Nephron progenitor cell (in vitro differentiated cells): ENCODE data around the gene THSD4.

Experiments used
- DNase-seq: peaks from one replicate; pipeline ENCODE4 v3.0.0; 2021
- H3K27ac Mint-ChIP-seq: 2 replicates; pipeline ENCODE4 v1.8.0; 2021; ENCODE audit warnings: mild to moderate bottlenecking, moderate library complexity, mixed read lengths
- H3K27me3 Mint-ChIP-seq: 2 replicates; pipeline ENCODE4 v1.8.0; 2021; ENCODE audit warnings: mild to moderate bottlenecking, low read depth, mixed read lengths; ENCODE audit not compliant: poor library complexity
- H3K36me3 Mint-ChIP-seq: 2 replicates; pipeline ENCODE4 v1.8.0; 2021; ENCODE audit warnings: low read depth, mixed read lengths
- H3K4me1 Mint-ChIP-seq: 2 replicates; pipeline ENCODE4 v1.8.0; 2021; ENCODE audit warnings: mixed read lengths
- H3K4me3 Mint-ChIP-seq: 2 replicates; pipeline ENCODE4 v1.8.0; 2021; ENCODE audit warnings: mild to moderate bottlenecking, moderate library complexity, mixed read lengths
- H3K9me3 Mint-ChIP-seq: 2 replicates; pipeline ENCODE4 v1.8.0; 2021; ENCODE audit warnings: mild to moderate bottlenecking, moderate library complexity, mixed read lengths
- TF ChIP-seq, protein P1 (sequence below): fragments of 200-600 bp; sonication (generic); IDR thresholded peaks from 2 replicates; pipeline ENCODE4 v1.5.0; 2021; ENCODE audit warnings: antibody characterized with exemption

Gene THSD4

DNA sequence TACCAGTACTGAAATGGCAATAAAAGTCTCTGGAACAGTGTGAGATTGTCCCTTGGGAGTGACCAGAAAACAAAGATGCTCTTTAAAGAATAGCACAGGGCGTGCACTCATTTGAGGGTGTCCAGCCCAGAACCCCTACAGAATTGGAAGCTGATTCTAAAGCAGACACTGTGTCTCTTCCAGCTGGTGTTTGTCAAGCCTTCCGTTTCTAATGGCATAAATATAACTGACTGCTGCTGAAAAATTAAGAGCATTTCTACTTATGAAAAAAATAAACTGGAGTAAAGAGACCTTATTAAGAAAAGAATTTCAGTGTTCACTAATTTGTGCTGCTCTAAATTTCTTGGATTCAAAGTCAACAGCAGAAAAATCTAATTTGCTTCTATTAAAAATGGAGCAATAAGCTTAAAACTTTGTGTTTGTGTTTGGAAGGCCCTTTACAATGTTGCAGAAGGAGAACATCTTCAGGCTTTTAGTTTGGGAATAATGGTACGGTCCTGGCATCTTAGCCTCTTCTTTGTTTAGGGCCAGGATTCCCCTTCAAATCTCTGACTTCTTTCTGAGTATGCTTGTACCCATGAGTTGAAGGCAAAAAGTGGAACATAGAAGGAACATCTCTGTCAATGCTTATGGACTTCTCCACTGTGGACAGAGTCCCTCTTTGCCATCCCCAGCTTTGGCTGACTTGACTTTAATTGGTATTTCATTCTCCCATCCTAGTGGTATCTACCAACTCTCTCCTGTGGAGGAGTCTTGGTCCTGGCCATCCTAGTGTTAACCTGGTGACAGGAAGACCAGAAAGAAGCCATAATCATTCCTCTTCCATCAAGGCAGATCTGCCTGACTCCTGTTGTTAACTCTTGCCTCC is 65.9 kb downstream of the THSD4 start:
- Mint-ChIP-seq H3K27me3 (peaks cover 9% of the 10 kb centered on the region), H3K36me3 (peaks cover 10% of the 10 kb centered on the region), H3K4me3 (no peak overlapping the region), H3K27ac (no peak overlapping the region), H3K9me3 (peaks cover 13% of the 10 kb centered on the region), H3K4me1 (peaks cover 6% of the 10 kb centered on the region)
- TF ChIP-seq, protein P1, sequence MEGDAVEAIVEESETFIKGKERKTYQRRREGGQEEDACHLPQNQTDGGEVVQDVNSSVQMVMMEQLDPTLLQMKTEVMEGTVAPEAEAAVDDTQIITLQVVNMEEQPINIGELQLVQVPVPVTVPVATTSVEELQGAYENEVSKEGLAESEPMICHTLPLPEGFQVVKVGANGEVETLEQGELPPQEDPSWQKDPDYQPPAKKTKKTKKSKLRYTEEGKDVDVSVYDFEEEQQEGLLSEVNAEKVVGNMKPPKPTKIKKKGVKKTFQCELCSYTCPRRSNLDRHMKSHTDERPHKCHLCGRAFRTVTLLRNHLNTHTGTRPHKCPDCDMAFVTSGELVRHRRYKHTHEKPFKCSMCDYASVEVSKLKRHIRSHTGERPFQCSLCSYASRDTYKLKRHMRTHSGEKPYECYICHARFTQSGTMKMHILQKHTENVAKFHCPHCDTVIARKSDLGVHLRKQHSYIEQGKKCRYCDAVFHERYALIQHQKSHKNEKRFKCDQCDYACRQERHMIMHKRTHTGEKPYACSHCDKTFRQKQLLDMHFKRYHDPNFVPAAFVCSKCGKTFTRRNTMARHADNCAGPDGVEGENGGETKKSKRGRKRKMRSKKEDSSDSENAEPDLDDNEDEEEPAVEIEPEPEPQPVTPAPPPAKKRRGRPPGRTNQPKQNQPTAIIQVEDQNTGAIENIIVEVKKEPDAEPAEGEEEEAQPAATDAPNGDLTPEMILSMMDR, result no peak
- DNase-seq, result no peak

DNA sequence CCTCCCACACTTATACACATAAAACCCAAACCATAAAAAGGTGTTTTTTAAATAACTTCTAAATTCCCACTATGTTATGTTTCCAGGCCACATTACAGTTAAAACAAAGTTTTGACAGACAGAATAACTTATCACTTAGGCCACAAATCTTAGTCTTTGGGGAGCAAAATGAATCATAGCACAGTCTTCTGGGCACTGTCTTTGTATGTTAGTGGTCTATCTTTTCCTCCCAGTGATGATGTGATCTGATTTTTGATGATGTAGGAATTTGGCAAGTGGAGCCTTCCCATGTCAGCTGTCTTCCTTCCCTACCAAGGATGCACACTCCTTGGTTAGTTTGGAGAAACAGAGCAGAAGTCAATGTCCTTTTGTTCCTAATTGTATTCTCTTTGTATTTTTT is 67.3 kb downstream of the THSD4 start:
- no peak overlapping the region for H3K27ac Mint-ChIP-seq
- H3K4me1 Mint-ChIP-seq, result peaks cover 6% of the 10 kb centered on the region
- H3K4me3 Mint-ChIP-seq, result no peak overlapping the region
- H3K36me3 Mint-ChIP-seq, result peaks cover 10% of the 10 kb centered on the region
- peaks cover 9% of the 10 kb centered on the region for H3K27me3 Mint-ChIP-seq
- H3K9me3 Mint-ChIP-seq, result peaks cover 13% of the 10 kb centered on the region
- DNase-seq, result no peak
- TF ChIP-seq, protein P1, result no peak

DNA sequence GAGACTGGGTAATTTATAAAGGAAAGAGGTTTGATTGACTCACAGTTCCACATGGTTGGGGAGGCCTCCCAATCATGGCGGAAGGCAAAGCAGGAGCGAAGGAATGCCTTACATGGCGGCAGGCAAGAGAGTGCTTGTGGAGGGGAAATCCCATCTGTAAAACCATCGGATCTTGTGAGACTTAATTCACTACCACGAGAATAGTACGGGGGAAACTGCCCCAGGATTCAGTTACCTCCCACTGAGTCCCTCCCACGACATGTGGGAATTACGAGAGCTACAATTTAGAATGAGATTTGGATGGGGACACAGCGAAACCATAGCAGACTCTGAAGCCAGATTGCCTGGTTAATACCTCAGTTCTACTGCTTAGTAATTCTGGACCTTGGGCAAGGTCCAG is 67.8 kb downstream of the THSD4 start:
- H3K4me3 Mint-ChIP-seq, result no peak overlapping the region
- no peak for DNase-seq
- H3K36me3 Mint-ChIP-seq, result peaks cover 10% of the 10 kb centered on the region
- peaks cover 6% of the 10 kb centered on the region for H3K4me1 Mint-ChIP-seq
- TF ChIP-seq, protein P1, result no peak
- peaks cover 9% of the 10 kb centered on the region for H3K27me3 Mint-ChIP-seq
- H3K27ac Mint-ChIP-seq, result no peak overlapping the region
- H3K9me3 Mint-ChIP-seq, result peaks cover 13% of the 10 kb centered on the region

DNA sequence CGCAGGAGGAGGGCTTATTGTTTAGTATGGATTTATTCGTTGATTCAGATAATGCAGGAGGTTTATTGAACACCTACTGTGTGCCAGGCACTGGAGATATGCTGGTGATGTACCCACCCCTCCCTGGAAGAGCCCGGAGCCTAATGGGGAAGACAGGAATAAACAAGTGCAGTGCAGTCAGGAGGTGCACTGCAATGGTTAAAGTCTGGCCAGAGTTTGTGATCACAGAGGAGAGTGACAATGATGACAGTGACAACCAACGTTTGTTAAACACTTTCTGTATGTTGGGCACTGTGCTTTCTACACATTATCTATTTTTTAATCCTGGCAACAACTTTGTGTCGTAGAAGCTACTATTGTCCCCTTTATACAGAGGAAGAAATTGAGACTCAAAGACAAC is 70.4 kb downstream of the THSD4 start:
- Mint-ChIP-seq H3K27ac (no peak overlapping the region), H3K4me1 (peaks cover 6% of the 10 kb centered on the region), H3K36me3 (peaks cover 10% of the 10 kb centered on the region), H3K9me3 (peaks cover 13% of the 10 kb centered on the region), H3K4me3 (no peak overlapping the region), H3K27me3 (peaks cover 9% of the 10 kb centered on the region)
- DNase-seq, result no peak
- TF ChIP-seq, protein P1, result no peak

DNA sequence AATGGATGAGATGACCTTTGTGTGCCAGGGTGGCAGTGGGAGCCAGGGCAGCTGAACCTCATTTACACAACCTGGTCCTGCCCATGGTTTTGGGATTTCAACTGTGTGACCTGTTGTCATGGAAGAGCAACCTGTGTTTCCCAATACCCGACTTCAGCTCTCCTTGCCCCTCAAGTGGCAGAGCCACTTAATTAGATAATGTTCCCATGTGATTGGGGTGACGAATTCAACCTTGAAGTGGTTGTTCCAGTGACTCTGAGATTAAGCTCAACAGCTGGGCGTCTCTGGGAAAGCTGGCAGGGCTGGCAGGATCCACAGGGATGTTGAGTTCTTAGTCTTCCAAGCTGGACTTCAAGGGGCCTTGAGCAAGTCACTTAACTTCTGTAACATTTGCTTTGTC is 71.0 kb downstream of the THSD4 start:
- TF ChIP-seq, protein P1, result no peak
- H3K27me3 Mint-ChIP-seq, result peaks cover 9% of the 10 kb centered on the region
- peaks cover 10% of the 10 kb centered on the region for H3K36me3 Mint-ChIP-seq
- H3K9me3 Mint-ChIP-seq, result peaks cover 13% of the 10 kb centered on the region
- no peak overlapping the region for H3K4me3 Mint-ChIP-seq
- H3K4me1 Mint-ChIP-seq, result peaks cover 6% of the 10 kb centered on the region
- no peak for DNase-seq
- H3K27ac Mint-ChIP-seq, result no peak overlapping the region

DNA sequence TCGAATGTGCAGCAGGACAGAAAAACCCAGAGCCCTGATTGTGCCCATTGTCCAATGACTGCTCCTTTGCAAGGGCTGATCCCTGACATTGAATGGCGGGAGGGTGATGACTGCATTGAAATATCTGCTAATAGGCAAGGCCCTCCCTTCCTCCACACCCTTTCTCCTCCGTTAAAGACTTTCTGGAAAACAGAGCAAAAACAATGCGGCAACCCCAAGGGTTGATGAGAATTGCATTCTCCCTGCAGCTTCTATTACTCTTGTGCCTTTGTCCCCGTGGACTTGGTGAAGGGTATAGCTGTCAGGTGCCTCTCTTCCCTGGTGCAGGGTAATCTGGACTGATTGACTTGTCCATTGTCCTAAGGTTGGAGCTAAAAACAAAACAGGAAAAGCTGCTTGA is 71.8 kb downstream of the THSD4 start:
- Mint-ChIP-seq H3K27ac (no peak overlapping the region), H3K9me3 (peaks cover 13% of the 10 kb centered on the region), H3K4me3 (no peak overlapping the region), H3K36me3 (peaks cover 10% of the 10 kb centered on the region), H3K4me1 (peaks cover 6% of the 10 kb centered on the region), H3K27me3 (peaks cover 9% of the 10 kb centered on the region)
- TF ChIP-seq, protein P1, result no peak
- DNase-seq, result no peak
